Measurements from ENCODE around the gene RUFY1. TPM values are rescaled to one million over a fixed set of nuclear protein-coding genes. Genes with fewer than 3 reads are reported as not detected.
A peak's percentile ranks its signal among the peaks of the same experiment; 100 is the strongest.

Gene RUFY1
- total RNA-seq, 1 experiment from 2014 or later, result 64.7 TPM

DNA sequence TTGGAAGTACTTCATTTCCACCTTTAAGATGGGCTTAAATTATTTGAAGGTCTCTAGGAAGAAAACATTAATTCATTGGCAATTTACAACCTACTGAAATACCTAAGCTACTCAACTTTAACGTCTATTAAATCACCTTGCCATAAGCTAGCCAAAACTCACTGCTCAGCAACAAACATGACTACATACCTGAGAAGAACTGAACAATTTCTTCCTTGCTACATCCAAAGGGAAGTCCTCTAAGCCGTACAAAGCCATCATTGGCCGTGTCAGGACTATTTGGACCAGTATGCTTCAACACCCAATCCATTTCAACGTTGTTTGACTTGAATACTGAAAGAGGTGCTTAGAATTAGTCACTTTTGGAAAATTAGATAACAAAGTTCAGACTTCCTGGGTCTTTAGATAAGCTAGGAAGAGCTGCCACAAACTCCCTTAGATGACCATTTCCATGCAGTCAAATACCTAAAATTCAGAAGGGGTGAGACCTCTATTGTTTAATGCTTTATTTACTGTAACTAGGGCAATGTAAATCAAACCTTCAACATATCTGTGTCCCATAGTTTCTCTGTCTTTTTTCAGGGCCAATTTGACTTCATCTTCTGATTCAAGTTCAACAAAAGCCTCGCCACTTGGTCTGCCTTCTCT is 70.5 kb downstream of the RUFY1 start:
- Mint-ChIP-seq H3K4me1 (ENCODE audit: insufficient read depth, unreplicated experiment) (peaks cover 64% of the 10 kb centered on the region), H3K27ac (ENCODE audit: low read depth, unreplicated experiment) (peak overlapping the region; percentile 99), H3K4me3 (ENCODE audit: unreplicated experiment) (peak overlapping the region; percentile 98), H3K27me3 (ENCODE audit: insufficient read depth, unreplicated experiment) (no peaks in the 10 kb centered on the region), H3K36me3 (ENCODE audit: insufficient read depth, unreplicated experiment) (peaks cover 82% of the 10 kb centered on the region), H3K9me3 (ENCODE audit: unreplicated experiment) (no peaks in the 10 kb centered on the region)
- ChIA-PET POLR2A (interaction anchor here (0.5 to 7.4 kb wide), 18 partner anchors 10 to 240 kb away, joined by 3 to 197 read pairs (median 6); partner anchors contain the start of genes CANX, MAML1, RUFY1 and SQSTM1), CTCF (interaction anchor here (0.7 to 1.8 kb wide), 7 partner anchors 10 to 1386 kb away, joined by 3 to 6 read pairs (median 4); no protein-coding TSS in a partner anchor)
- BruUV-seq (replicated peaks), result no TSS peak
- intact Hi-C loops (cut with micrococcal nuclease), result loop anchor here (10.0 kb wide), 1 partner anchor 454 kb away; the partner anchor contains the start of gene RNF130
- DNase-seq (ENCODE audit: unreplicated experiment), result no peak
- TF ChIP-seq, protein P1, sequence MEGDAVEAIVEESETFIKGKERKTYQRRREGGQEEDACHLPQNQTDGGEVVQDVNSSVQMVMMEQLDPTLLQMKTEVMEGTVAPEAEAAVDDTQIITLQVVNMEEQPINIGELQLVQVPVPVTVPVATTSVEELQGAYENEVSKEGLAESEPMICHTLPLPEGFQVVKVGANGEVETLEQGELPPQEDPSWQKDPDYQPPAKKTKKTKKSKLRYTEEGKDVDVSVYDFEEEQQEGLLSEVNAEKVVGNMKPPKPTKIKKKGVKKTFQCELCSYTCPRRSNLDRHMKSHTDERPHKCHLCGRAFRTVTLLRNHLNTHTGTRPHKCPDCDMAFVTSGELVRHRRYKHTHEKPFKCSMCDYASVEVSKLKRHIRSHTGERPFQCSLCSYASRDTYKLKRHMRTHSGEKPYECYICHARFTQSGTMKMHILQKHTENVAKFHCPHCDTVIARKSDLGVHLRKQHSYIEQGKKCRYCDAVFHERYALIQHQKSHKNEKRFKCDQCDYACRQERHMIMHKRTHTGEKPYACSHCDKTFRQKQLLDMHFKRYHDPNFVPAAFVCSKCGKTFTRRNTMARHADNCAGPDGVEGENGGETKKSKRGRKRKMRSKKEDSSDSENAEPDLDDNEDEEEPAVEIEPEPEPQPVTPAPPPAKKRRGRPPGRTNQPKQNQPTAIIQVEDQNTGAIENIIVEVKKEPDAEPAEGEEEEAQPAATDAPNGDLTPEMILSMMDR (IDR thresholded peaks at IDR 0.05; ENCODE audit: unreplicated experiment), result no peak

DNA sequence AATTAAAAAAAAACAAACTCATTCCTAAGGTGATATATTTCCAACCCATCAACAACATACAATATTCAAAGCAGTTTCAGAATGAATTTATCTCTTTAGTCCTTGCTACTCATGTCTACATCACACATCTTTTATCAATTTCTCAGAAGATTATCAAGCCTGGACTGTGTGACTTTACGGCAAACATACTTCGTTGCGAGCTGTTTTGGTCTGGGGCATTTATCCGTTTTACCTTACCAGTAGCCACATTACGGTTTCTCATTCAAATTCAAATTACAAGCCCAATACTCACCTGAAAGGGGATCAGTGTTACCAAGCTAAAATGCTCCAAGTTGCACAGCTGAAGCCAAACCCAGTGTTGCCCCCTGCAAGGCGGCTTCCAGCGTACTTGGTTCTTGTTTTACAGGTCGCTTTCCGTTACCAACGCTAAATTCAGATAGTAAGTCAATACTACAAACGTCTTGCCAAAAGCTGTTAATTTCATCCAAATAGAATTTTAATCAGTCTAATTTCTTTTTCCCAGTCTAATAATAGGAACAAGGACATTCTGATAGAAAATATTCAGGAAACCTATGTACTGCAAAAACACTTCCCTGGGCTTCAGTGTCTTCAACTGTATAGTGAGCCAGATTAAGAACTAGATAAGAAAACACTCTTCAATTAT is 71.3 kb downstream of the RUFY1 start:
- no peaks in the 10 kb centered on the region for H3K27me3 Mint-ChIP-seq (ENCODE audit: insufficient read depth, unreplicated experiment)
- DNase-seq (ENCODE audit: unreplicated experiment), result no peak
- TF ChIP-seq, protein P1 (IDR thresholded peaks at IDR 0.05; ENCODE audit: unreplicated experiment), result no peak
- intact Hi-C loops (cut with micrococcal nuclease), result loop anchor here (1.0 to 10.0 kb wide), 3 partner anchors 62 to 453 kb away; partner anchors contain the start of gene RNF130
- peak overlapping the region; percentile 98 for H3K4me3 Mint-ChIP-seq (ENCODE audit: unreplicated experiment)
- peaks cover 75% of the 10 kb centered on the region for H3K36me3 Mint-ChIP-seq (ENCODE audit: insufficient read depth, unreplicated experiment)
- H3K27ac Mint-ChIP-seq (ENCODE audit: low read depth, unreplicated experiment), result peak overlapping the region; percentile 99
- POLR2A ChIA-PET, result interaction anchor here (0.5 to 7.4 kb wide), 18 partner anchors 11 to 1543 kb away, joined by 3 to 197 read pairs (median 6); partner anchors contain the start of genes CANX, MAML1 and RUFY1
- CTCF ChIA-PET, result interaction anchor here (0.6 to 1.8 kb wide), 5 partner anchors 9 to 174 kb away, joined by 3 to 8 read pairs (median 4); no protein-coding TSS in a partner anchor
- H3K9me3 Mint-ChIP-seq (ENCODE audit: unreplicated experiment), result no peaks in the 10 kb centered on the region
- H3K4me1 Mint-ChIP-seq (ENCODE audit: insufficient read depth, unreplicated experiment), result peaks cover 56% of the 10 kb centered on the region
- TSS peak; percentile 28 for BruUV-seq (replicated peaks)

DNA sequence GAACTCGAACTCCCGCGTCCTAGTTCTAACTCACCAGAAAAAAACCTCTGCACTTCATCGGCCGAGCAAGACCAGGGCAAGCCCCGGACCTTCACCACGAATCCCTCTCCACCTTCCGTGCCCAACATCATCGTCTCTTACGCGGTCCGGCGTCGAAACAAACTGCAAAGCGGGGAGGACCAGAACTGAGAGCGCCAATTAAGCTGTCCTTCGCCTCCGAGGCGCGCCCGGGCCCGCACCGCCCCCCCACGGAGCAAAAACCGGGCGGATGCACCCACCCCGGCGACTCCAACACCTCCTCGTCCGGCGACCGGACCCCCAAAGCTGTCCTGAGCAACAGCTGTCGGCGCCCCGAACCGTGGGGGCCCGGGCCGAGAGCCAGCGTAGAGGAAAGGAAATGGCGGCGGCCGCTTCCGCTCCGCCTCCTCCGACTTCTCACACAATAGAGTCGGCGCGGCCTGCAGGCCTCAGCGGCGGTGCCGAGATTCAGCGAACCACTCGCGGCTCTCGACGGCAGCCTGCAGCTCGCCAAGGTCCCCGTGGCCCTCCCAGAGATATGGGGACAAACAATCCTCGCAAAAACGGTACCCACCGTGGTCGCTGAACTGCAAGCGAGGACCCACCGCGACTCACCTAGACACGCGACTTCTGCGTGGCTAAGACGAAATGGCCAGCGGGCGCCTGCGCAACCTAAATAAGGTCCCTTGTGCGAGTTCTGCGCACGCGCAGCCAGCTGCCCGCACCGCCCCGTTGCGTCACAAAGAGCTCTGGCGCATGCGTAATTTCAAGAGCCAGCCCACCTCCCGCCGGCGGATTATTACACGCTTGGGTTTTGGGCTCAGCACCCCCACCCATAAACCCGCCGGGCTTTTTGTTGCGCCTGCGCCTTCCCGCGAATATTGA is 72.9 kb downstream of the RUFY1 start, which contains the start of gene HNRNPH1:
TSS of gene HNRNPH1 (minus strand) at position 669 of the 903 bp plus-strand sequence. CDS start at position 131, 538 bp downstream.
- intact Hi-C loops (cut with micrococcal nuclease), result loop anchor here (10.0 kb wide), 1 partner anchor 452 kb away; the partner anchor contains the start of gene RNF130
- Mint-ChIP-seq H3K36me3 (ENCODE audit: insufficient read depth, unreplicated experiment) (peaks cover 66% of the 10 kb centered on the region), H3K27me3 (ENCODE audit: insufficient read depth, unreplicated experiment) (no peaks in the 10 kb centered on the region), H3K9me3 (ENCODE audit: unreplicated experiment) (no peaks in the 10 kb centered on the region), H3K4me3 (ENCODE audit: unreplicated experiment) (peak within 1 kb of the TSS; percentile 98), H3K27ac (ENCODE audit: low read depth, unreplicated experiment) (peak within 1 kb of the TSS; percentile 99), H3K4me1 (ENCODE audit: insufficient read depth, unreplicated experiment) (peaks cover 45% of the 10 kb centered on the region)
- no TSS peak for BruUV-seq (replicated peaks)
- TF ChIP-seq, protein P1 (IDR thresholded peaks at IDR 0.05; ENCODE audit: unreplicated experiment), result no peak
- CTCF ChIA-PET, result interaction anchor here (0.6 to 2.0 kb wide), 12 partner anchors 8 to 284 kb away, joined by 3 to 11 read pairs (median 4); no protein-coding TSS in a partner anchor
- POLR2A ChIA-PET, result interaction anchor here (0.6 to 7.4 kb wide), 49 partner anchors 9 to 1419 kb away, joined by 3 to 197 read pairs (median 5); partner anchors contain the start of genes CANX, CBY3, HNRNPAB and MAML1
- DNase-seq (ENCODE audit: unreplicated experiment), result peak; percentile 100

Measured in MCF 10A (cell line).